Renal pelvis (tissue), 12 donors: ENCODE data around the gene STK25. TPM values are rescaled to one million over a fixed set of nuclear protein-coding genes. Genes with fewer than 3 reads are reported as not detected.

Experiments
- DNase-seq: peaks from one replicate; pipeline ENCODE4 v3.0.0-alpha.2; 2013
- long read RNA-seq, 16 experiments: transcript quantifications; one replicate each; lab custom pipeline, GENCODE V29; 2026
- polyA plus RNA-seq, 3 donors: library from polyadenylated mRNA; unstranded; fragments of 120-200 nt; gene quantifications; one replicate each; pipeline ENCODE4 v1.2.1, GENCODE V29; 2013; ENCODE audit not compliant: insufficient read length in 3 of 3

The STK25 gene
- 100 to 1,000 TPM; 204 to 240 (median 217) TPM for polyA plus RNA-seq
- long read RNA-seq, donor 1, full-length matches to known transcripts = 52 of 52 reads
- long read RNA-seq, donor 1, partial matches to known transcripts = 0 of 52 reads
- long read RNA-seq, donor 1, other reads (novel, unspliced or antisense) = 0 of 52 reads
- long read RNA-seq, donor 2, full-length matches to known transcripts = 53 of 66 reads
- long read RNA-seq, donor 2, partial matches to known transcripts = 5 of 66 reads
- long read RNA-seq, donor 2, other reads (novel, unspliced or antisense) = 8 of 66 reads
- long read RNA-seq, donor 3, full-length matches to known transcripts = 43 of 65 reads
- long read RNA-seq, donor 3, partial matches to known transcripts = 22 of 65 reads
- long read RNA-seq, donor 3, other reads (novel, unspliced or antisense) = 0 of 65 reads
- long read RNA-seq, donor 4, full-length matches to known transcripts = 54 of 65 reads
- long read RNA-seq, donor 4, partial matches to known transcripts = 11 of 65 reads
- long read RNA-seq, donor 4, other reads (novel, unspliced or antisense) = 0 of 65 reads
- long read RNA-seq, donor 5, full-length matches to known transcripts = 24 of 24 reads
- long read RNA-seq, donor 5, partial matches to known transcripts = 0 of 24 reads
- long read RNA-seq, donor 5, other reads (novel, unspliced or antisense) = 0 of 24 reads
- long read RNA-seq, donor 6, full-length matches to known transcripts = 27 of 27 reads
- long read RNA-seq, donor 6, partial matches to known transcripts = 0 of 27 reads
- long read RNA-seq, donor 6, other reads (novel, unspliced or antisense) = 0 of 27 reads
- long read RNA-seq, donor 7, full-length matches to known transcripts = 69 of 69 reads
- long read RNA-seq, donor 7, partial matches to known transcripts = 0 of 69 reads
- long read RNA-seq, donor 7, other reads (novel, unspliced or antisense) = 0 of 69 reads
- long read RNA-seq, donor 8, full-length matches to known transcripts = 11 of 11 reads
- long read RNA-seq, donor 8, partial matches to known transcripts = 0 of 11 reads
- long read RNA-seq, donor 8, other reads (novel, unspliced or antisense) = 0 of 11 reads
- long read RNA-seq, donor 9, full-length matches to known transcripts = 63 of 63 reads
- long read RNA-seq, donor 9, partial matches to known transcripts = 0 of 63 reads
- long read RNA-seq, donor 9, other reads (novel, unspliced or antisense) = 0 of 63 reads
- long read RNA-seq, donor 10, full-length matches to known transcripts = 51 of 56 reads
- long read RNA-seq, donor 10, partial matches to known transcripts = 5 of 56 reads
- long read RNA-seq, donor 10, other reads (novel, unspliced or antisense) = 0 of 56 reads
- long read RNA-seq, donor 11, full-length matches to known transcripts = 40 of 40 reads
- long read RNA-seq, donor 11, partial matches to known transcripts = 0 of 40 reads
- long read RNA-seq, donor 11, other reads (novel, unspliced or antisense) = 0 of 40 reads
- long read RNA-seq, donor 12, full-length matches to known transcripts = 55 of 82 reads
- long read RNA-seq, donor 12, partial matches to known transcripts = 18 of 82 reads
- long read RNA-seq, donor 12, other reads (novel, unspliced or antisense) = 9 of 82 reads
- long read RNA-seq, donor 13, full-length matches to known transcripts = 24 of 24 reads
- long read RNA-seq, donor 13, partial matches to known transcripts = 0 of 24 reads
- long read RNA-seq, donor 13, other reads (novel, unspliced or antisense) = 0 of 24 reads
- long read RNA-seq, donor 14 = 0 reads
- long read RNA-seq, donor 15, full-length matches to known transcripts = 44 of 60 reads
- long read RNA-seq, donor 15, partial matches to known transcripts = 11 of 60 reads
- long read RNA-seq, donor 15, other reads (novel, unspliced or antisense) = 5 of 60 reads
- long read RNA-seq, donor 16, full-length matches to known transcripts = 66 of 66 reads
- long read RNA-seq, donor 16, partial matches to known transcripts = 0 of 66 reads
- long read RNA-seq, donor 16, other reads (novel, unspliced or antisense) = 0 of 66 reads

DNA sequence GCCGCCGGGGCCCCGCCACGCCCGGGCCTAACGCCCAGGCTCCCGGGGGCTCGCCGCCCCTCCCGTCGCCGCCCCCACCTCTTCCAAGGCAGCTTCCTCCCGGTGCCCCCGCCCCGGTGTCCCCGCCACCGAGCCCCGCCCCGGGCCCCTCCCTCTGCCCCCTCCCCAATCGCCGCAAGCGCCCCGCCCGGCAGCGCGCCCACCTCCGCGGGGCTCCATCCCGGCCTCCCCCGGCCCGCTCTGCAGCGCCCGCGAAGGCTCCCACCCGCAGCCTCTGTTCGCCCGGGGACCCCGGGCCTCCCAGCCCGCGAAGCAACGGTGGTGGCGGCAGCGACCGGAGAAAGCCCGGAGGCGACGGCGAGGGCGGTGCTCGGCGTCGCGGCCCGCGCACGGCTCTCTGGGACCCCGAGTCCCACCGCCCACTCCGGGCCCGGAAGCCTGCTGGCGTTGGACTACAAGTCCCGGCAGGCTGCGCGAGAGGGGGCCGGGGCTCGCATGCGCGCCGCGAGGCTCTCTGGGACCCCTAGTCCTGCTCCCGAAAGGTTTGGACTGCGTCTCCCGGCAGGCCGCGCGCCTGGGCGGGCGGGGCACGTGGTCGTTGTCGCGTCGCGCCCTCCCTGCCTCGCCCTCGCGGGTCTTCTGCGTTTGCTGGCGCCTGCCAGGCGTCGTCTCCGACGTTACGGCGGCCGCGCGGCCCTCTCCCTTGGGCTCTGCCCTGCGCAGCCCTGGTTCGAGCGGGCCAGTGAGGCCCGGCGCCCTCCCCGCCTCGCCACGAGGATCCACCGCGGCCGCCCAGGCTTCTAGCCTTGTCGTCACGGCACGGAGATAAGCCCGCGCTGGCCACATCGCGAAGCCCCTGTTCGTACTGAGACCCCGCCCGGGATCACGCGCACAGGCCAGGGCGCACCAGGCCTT, at the start of gene STK25:
STK25 (minus strand) TSS at position 345 of the 915 bp plus-strand sequence. CDS start 549 bp downstream, outside the sequence.
- DNase-seq = peak; percentile 98

GRCh38 chr2:241556746-241557145, 48.4 kb upstream of the STK25 start:
- DNase-seq = no peak

DNA sequence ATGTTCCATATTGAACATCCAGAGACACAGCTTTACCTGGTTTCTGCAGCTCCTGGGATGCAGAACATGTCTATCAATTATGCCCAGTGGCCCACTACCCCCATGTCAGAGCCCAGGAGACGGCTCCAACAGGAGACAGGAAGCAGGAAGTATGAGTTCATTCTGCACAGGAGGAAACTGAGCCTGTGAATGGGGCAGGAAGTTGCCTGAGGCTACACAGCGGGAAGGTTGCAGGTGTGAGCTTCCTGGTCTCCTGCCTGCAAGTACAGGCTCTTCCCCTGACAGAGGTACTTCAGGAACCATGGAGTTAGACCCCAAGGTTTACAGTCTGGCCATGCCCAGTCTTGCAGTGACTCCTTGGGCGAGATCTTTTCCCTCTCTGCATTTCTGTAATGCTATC, 47.3 kb upstream of the STK25 start:
- no peak for DNase-seq

GRCh38 chr2:241554610-241555322, 46.4 kb upstream of the STK25 start:
- DNase-seq = no peak

DNA sequence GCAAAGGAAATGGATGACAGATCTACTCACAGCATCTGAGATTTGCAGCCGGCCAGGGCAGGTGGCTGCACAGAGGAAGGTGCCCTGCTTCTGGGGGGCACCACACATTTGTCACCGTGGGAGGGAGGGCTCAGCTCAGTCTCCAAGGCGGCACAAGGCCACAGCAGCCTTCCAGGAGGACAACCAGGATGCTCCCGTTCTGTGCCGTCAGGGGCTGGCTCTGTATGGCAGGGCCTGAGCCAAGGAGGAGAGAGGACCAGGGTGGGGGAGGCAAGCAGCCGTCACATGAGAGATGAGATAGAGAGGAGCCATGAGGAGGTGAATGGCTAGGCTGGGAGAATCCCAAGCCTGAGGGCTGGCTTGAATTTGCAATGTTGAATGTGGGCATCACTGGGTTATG, 45.6 kb upstream of the STK25 start:
- no peak for DNase-seq

DNA sequence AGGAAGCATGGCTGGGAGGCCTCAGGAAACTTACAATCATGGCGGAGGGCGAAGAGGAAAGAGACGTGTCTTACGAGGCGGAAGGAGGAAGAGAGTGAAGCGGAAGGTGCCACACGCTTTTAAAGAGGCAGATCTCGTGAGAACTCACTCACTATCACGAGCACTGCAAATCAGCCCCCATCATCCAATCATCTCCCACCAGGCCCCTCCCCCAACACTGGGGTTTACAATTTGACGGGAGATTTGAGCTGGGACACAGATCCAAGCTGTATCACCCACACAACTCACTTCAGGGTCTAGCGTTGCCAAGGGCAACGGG, 45.1 kb upstream of the STK25 start:
- no peak for DNase-seq

- DNase-seq = no peak
Measured at GRCh38 chr2:241551998-241552737, 43.8 kb upstream of the STK25 start.

DNA sequence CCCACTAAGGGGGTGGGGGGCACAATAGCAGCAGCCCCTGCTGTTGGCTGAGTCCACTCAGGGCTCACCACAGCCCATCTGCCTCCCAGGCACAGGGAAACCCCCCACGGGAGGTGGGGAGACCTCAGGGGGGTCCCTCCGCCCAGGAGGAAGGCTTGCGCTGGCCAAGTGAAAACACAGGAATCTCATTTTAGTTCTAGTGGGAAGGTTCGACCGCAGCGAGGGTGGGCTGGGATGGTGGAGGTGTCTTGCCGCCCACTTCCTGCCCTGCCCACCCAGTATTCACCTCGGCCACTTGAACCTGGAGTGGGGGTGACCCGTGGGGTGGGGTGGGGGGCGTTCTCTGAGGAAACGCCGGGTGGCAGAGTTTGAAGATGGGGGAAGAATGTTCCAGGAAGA, 43.2 kb upstream of the STK25 start:
- DNase-seq = no peak

DNA sequence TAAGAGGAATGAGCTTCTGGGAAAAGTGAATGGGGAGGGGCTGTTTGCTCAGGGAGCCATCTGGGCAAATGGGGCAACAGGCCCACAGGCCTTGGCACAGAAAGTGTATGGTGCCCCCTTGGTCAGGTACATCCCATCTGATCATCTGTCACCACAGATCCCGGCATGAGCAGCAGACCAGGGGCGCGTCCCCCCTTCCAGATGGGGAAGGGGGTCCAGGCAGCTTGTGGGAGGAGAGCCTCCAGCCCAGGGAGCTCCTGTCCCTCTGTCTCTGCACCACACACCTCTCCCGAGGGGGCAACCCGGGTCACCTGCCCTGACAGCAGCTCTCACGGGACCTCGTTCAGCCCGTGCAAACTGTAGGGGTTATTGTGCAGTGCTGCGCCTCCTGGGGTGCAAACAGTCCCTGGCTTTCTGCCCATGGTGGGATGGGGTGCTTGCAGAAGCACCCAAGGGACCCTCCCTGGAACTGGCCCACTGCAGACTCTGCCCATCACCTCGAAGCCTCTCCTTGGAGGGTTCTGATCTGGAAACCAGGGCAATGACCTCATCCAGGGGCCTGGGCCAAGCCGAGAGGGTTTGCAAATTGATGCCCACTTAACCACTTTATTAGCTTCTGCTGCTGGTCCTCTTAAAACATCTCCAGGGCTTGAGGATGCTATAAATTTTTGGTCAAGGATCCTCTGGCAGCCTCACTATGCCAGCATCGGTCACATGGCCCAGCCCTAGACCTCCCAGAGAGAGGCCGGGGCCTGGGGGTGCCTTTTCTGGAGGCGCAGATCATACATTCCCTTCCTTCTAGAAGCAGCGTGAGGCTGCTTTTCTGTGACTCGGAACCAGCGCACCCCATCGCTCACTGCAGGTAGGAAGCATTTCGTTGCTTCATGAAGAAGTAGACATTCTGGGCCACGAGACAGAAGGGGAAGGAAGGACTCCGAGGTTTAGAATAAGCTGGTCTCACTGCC, 42.5 kb upstream of the STK25 start:
- no peak for DNase-seq

DNA sequence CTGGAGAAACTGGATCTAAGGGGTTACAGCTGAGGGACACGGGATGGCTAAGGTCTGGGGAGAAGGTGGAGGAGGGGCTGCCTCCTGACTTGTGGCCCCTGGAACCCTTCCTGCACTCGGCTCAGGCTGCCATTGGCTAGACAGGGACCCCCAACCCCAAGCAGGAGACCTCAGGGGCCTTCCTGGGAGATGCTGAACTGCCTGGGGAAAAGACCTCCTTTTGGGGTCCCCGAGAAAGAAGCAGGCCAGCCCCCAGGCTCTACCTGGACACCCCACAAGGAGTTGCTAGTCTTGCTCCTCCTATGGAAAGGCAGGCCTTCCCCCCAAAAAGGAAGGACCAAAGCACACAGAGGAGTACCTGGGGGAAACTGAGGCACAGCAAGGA, 40.1 kb upstream of the STK25 start:
- DNase-seq = no peak

DNA sequence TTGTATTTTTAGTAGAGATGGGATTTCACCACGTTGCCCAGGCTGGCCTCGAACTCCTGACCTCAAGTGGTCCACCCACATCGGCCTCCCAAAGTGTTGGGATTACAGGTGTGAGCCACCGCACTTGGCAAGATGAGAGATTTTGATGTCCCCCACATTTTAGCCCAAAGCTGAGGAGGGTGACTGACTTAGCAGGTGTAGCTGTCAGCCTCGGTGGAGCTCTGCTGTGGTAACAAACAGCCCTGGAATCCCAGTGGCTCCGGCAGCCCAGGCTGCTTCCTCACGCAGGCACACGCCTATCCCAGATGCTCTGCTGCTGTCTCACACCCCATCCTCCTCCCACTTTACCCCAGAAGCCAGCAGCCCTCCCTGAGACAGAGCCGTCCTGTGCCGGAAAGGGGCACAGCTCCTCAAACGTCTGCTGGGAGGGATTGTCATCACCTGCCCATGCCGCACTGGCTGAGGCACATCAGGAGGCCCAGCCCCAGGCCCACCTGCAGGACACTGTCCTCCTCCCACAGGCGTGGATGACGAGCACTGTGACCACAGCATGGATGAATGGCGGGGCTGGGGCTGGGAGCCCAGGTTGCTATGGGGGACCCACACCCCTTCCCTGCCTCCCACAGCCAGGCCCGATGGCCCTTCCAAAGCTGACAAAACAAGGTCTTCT, 39.5 kb upstream of the STK25 start:
- no peak for DNase-seq

- DNase-seq = peak; percentile 73
Measured at GRCh38 chr2:241546771-241547498, 38.6 kb upstream of the STK25 start.

- DNase-seq = no peak
Measured at GRCh38 chr2:241545523-241546473, 37.4 kb upstream of the STK25 start.

GRCh38 chr2:241545106-241545505, 36.7 kb upstream of the STK25 start:
- DNase-seq = no peak
